EL (cell line): ENCODE measurements around the gene LMX1B.
"Not testable (repeated sequence)": the region's sequence is repeated elsewhere in the genome, so short reads cannot be mapped to it uniquely, and the experiment has no call there.

ENCODE experiments used
- DNase-seq: peaks from one replicate; pipeline ENCODE4 v3.0.0-alpha.2; 2016

Gene LMX1B

GRCh38 chr9:126635661-126636439, 22.1 kb downstream of the LMX1B start:
- no peak for DNase-seq

GRCh38 chr9:126636983-126637798, 23.5 kb downstream of the LMX1B start:
- no peak for DNase-seq

- no peak for DNase-seq
Observed at GRCh38 chr9:126638571-126639132, 24.9 kb downstream of the LMX1B start.

- no peak for DNase-seq
Observed at GRCh38 chr9:126639318-126640000, 25.7 kb downstream of the LMX1B start.

GRCh38 chr9:126641118-126641851, 27.6 kb downstream of the LMX1B start:
- no peak for DNase-seq

- DNase-seq: no peak
Observed at GRCh38 chr9:126642010-126642744, 28.4 kb downstream of the LMX1B start.

- no peak for DNase-seq
Observed at GRCh38 chr9:126642839-126643238, 29.1 kb downstream of the LMX1B start.

- no peak for DNase-seq
Observed at GRCh38 chr9:126643945-126644527, 30.3 kb downstream of the LMX1B start.

- DNase-seq: no peak
Observed at GRCh38 chr9:126646162-126646561, 32.4 kb downstream of the LMX1B start.

GRCh38 chr9:126647585-126648411, 34.1 kb downstream of the LMX1B start:
- DNase-seq: no peak

GRCh38 chr9:126649477-126649876, 35.7 kb downstream of the LMX1B start:
- no peak for DNase-seq

GRCh38 chr9:126650404-126651341, 36.9 kb downstream of the LMX1B start:
- no peak for DNase-seq

- no peak for DNase-seq
Observed at GRCh38 chr9:126652140-126652582, 38.4 kb downstream of the LMX1B start.

GRCh38 chr9:126654124-126654523, 40.4 kb downstream of the LMX1B start:
- DNase-seq: no peak

- DNase-seq: not testable (repeated sequence)
Observed at GRCh38 chr9:126656214-126656613, 42.5 kb downstream of the LMX1B start.

GRCh38 chr9:126658201-126658825, 44.6 kb downstream of the LMX1B start:
- no peak for DNase-seq

GRCh38 chr9:126658956-126659555, 45.3 kb downstream of the LMX1B start:
- no peak for DNase-seq

- DNase-seq: no peak
Observed at GRCh38 chr9:126661122-126661520, 47.4 kb downstream of the LMX1B start.
